Colonic mucosa (tissue), 4 donors: ENCODE measurements around the gene SERPINH1. TPM values are rescaled to one million over a fixed set of nuclear protein-coding genes. Genes with fewer than 3 reads are reported as not detected.

ENCODE experiments used
- DNase-seq: peaks from one replicate; pipeline ENCODE4 v3.0.0-alpha.2; 2020
- H3K27ac ChIP-seq: fragments of 200-600 bp; one replicate; pipeline ENCODE4 v1.8.0; 2021
- H3K27me3 ChIP-seq: fragments of 200-600 bp; one replicate; pipeline ENCODE4 v1.8.0; 2021
- H3K36me3 ChIP-seq: fragments of 200-600 bp; one replicate; pipeline ENCODE4 v1.8.0; 2021
- H3K4me1 ChIP-seq: fragments of 200-600 bp; one replicate; pipeline ENCODE4 v1.8.0; 2021; ENCODE audit warnings: mild to moderate bottlenecking
- H3K4me3 ChIP-seq: fragments of 200-600 bp; one replicate; pipeline ENCODE4 v1.8.0; 2021
- H3K9ac ChIP-seq, 2 donors: one replicate each; pipeline ENCODE4 v1.7.0; 2013; ENCODE audit warnings: control low read depth in 2 of 2, low read depth in 2 of 2, low read length in 2 of 2
- H3K9me3 ChIP-seq: fragments of 200-600 bp; one replicate; pipeline ENCODE4 v1.8.0; 2021
- intact Hi-C: fragments of 100-400 bp; cut with DNase I; formaldehyde crosslinking; loops from one replicate; pipeline ENCODE4 v1.14.1; 2022
- total RNA-seq, 2 donors: library from RNA; stranded (reverse); fragmentation: NEBNext Ultra II Directional in 1 of 2; extraction: Animal tissue kit (Norgen Biotek cat#: 25700) in 1 of 2; gene quantifications; one replicate each; pipeline ENCODE4 v1.2.1, GENCODE V29; 2021
- TF ChIP-seq, protein P1 (sequence below): fragments of 200-600 bp; IDR thresholded peaks from one replicate; pipeline ENCODE4 v1.8.0; 2022; ENCODE audit warnings: antibody characterized with exemption, mild to moderate bottlenecking
- donor health status: healthy.
- donor health status: DM: no; HTN: no; CAD: no.
- donor health status: DM: no; HTN: no; CAD: no.

The SERPINH1 gene
- total RNA-seq, 2 donors from 2014 or later: 66.3 to 136 TPM

DNA sequence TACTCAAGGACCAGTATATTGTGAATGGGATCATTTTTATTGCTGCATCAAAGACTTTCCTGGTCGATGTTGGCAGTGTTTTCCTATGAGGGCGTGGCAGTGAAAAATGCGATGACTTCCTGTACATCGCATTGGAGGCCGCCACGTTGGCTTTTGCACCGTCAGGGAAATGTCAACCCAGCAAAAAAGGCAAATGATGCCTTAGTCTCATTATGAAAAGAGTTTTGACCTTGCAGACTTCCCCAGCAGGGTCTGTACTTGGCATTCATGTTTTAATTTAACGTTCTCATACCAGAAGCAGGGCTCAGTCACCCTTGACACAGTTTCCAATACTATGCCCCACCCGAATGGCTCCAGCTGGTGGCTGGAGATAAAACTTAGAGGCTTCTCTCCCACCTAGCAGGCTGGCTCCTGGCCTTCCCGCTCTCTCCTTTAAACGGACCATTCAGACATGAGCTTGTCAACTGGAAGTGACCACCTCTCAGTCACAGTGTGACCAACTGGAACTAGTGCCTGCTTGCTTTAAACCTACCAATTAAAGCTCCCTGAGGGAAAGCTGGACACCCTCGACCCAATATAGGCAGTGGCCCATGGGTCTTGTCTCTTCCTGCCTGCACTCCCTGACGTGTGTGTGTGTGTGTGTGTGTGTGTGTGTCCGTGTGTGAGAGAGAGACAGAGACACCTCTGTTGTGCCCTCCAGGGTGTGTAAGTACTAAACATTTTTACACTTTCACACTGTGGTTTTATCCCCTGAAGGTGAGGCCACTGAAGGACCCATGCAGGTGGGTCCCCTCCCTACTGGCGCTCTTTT is 27.6 kb upstream of the SERPINH1 start:
- H3K4me1 ChIP-seq: peaks cover 2% of the 10 kb centered on the region
- H3K36me3 ChIP-seq: no peaks in the 10 kb centered on the region
- H3K27ac ChIP-seq: no peak overlapping the region
- intact Hi-C loops: no loop called here
- TF ChIP-seq, protein P1, sequence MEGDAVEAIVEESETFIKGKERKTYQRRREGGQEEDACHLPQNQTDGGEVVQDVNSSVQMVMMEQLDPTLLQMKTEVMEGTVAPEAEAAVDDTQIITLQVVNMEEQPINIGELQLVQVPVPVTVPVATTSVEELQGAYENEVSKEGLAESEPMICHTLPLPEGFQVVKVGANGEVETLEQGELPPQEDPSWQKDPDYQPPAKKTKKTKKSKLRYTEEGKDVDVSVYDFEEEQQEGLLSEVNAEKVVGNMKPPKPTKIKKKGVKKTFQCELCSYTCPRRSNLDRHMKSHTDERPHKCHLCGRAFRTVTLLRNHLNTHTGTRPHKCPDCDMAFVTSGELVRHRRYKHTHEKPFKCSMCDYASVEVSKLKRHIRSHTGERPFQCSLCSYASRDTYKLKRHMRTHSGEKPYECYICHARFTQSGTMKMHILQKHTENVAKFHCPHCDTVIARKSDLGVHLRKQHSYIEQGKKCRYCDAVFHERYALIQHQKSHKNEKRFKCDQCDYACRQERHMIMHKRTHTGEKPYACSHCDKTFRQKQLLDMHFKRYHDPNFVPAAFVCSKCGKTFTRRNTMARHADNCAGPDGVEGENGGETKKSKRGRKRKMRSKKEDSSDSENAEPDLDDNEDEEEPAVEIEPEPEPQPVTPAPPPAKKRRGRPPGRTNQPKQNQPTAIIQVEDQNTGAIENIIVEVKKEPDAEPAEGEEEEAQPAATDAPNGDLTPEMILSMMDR: no peak
- peak; percentile 78 for DNase-seq
- no peak overlapping the region for H3K4me3 ChIP-seq
- no peaks in the 10 kb centered on the region for H3K27me3 ChIP-seq
- H3K9ac ChIP-seq: no peak overlapping the region
- H3K9me3 ChIP-seq: no peaks in the 10 kb centered on the region

- Histone ChIP-seq H3K36me3 (no peaks in the 10 kb centered on the region), H3K4me3 (no peak overlapping the region), H3K9ac (no peak overlapping the region), H3K27me3 (no peaks in the 10 kb centered on the region), H3K27ac (no peak overlapping the region), H3K9me3 (no peaks in the 10 kb centered on the region), H3K4me1 (peaks cover 2% of the 10 kb centered on the region)
- no peak for DNase-seq
- intact Hi-C loops: no loop called here
- TF ChIP-seq, protein P1: no peak
Measured at GRCh38 chr11:75535071-75535470, 27.0 kb upstream of the SERPINH1 start.

DNA sequence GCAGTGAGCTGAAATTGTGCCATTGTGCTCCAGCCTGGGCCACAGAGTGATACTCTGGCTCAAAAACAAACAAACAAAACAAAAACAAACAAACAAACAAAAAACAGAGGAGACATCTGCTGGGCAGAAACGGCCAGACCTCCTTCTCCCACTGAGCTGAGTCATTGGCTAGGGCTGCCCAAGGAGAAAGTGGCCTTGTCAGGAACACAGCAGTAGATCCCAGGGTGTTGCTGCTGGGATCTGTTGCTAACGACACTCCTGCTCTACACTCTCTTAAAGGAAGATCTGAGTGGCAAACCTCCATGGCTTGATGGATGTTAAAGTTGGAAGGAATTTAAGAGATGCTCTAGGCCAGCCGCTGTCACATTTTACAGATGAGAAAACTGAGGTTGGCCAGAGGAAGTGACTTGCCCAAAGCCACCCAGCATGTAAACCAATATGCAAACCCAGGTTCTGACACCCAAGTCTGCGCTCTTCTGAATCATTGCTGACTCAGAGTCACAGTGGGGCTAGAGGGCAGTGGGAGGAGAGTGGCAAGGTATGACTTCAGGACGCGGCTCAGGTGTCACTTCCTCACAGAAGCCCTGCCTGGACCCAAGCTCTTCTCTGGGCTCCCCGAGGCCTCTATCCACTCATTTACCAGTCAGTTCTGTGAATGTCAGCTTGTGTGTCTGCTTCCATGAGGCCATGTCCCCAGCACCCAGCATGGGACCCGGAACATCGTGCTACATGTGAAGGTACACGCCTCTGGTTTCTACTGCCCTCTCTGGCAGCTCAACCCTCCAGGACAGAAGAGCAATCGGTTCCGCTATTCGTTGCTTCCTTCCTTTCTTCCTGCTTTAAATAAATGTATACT is 25.0 kb upstream of the SERPINH1 start:
- no peaks in the 10 kb centered on the region for H3K36me3 ChIP-seq
- peaks cover 2% of the 10 kb centered on the region for H3K4me1 ChIP-seq
- H3K27ac ChIP-seq: no peak overlapping the region
- no peak for DNase-seq
- TF ChIP-seq, protein P1: no peak
- no peaks in the 10 kb centered on the region for H3K27me3 ChIP-seq
- intact Hi-C loops: no loop called here
- no peak overlapping the region for H3K4me3 ChIP-seq
- H3K9me3 ChIP-seq: no peaks in the 10 kb centered on the region
- H3K9ac ChIP-seq: no peak overlapping the region

DNA sequence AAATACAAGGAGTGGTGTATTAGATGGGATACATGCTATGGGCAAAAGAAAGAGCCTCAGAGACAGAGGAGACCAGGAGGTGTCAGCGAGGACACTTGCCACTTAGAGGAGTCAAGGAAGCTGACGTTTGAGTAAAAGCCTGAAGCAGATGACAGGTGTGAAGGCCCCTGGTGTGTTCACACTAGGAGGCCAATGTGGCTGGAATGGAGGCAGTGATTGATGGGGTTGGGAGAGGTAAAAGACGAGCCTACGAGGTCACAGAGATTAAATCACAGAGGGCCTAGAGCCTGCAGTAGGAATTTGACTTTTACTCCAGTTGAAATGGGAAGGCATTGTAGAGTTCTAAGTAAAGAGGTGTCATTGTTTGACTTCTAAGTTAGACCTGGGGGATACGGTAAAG is 24.3 kb upstream of the SERPINH1 start:
- no peak overlapping the region for H3K27ac ChIP-seq
- peak overlapping the region in 1 of 2 donors; percentile 12 for H3K9ac ChIP-seq
- TF ChIP-seq, protein P1: no peak
- H3K36me3 ChIP-seq: no peaks in the 10 kb centered on the region
- no peaks in the 10 kb centered on the region for H3K9me3 ChIP-seq
- no peak overlapping the region for H3K4me3 ChIP-seq
- H3K27me3 ChIP-seq: no peaks in the 10 kb centered on the region
- H3K4me1 ChIP-seq: no peaks in the 10 kb centered on the region
- intact Hi-C loops: no loop called here
- DNase-seq: no peak

DNA sequence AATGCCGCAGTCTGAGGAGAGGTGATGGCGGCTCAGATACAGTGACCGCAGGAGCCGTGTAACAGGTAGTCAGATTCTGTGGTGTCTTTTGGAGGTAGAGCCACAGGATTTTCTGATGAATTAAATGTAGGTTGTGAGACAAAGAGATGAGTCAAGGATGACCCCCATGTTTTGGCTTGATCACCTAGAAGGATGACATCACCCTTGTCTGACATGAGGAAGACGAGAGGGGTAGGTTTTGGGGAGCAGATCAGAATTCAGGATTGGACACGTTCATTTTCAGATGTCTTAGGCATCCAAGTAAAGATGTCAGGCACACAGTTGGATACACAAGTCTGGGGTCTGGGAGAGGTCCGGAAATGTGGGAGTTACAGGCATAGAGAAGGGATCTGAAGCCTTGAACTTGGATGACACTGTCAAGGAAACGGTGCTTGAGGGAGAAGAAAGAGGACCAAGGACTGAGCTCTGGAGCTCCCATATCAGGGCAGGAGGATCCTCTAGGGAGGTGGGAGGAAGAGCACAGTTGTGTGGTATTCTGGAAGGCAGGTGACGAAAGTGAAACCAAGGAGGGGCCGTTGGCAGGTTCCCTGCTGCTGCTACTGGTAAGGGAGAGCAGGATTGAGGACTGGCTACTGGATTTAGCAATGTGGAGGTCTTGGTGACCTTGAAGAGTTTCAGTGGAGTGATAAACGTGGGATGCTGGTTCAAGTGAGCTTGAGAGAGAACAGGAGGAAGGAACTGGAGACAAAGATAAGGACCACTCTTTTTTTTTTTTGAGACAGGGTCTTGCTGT is 23.7 kb upstream of the SERPINH1 start:
- Histone ChIP-seq H3K27me3 (no peaks in the 10 kb centered on the region), H3K4me3 (no peak overlapping the region), H3K4me1 (no peaks in the 10 kb centered on the region), H3K27ac (no peak overlapping the region), H3K36me3 (no peaks in the 10 kb centered on the region), H3K9ac (no peak overlapping the region), H3K9me3 (no peaks in the 10 kb centered on the region)
- DNase-seq: no peak
- intact Hi-C loops: no loop called here
- TF ChIP-seq, protein P1: no peak
